GM19193 (cell line): ENCODE measurements around the gene HEMK1.

Source experiments
- POLR2A ChIP-seq: IDR thresholded peaks from 4 replicates; pipeline ENCODE4 v1.6.1; 2011; ENCODE audit not compliant: insufficient read depth, insufficient read length; ENCODE audit errors: extremely low read depth

Gene HEMK1

DNA sequence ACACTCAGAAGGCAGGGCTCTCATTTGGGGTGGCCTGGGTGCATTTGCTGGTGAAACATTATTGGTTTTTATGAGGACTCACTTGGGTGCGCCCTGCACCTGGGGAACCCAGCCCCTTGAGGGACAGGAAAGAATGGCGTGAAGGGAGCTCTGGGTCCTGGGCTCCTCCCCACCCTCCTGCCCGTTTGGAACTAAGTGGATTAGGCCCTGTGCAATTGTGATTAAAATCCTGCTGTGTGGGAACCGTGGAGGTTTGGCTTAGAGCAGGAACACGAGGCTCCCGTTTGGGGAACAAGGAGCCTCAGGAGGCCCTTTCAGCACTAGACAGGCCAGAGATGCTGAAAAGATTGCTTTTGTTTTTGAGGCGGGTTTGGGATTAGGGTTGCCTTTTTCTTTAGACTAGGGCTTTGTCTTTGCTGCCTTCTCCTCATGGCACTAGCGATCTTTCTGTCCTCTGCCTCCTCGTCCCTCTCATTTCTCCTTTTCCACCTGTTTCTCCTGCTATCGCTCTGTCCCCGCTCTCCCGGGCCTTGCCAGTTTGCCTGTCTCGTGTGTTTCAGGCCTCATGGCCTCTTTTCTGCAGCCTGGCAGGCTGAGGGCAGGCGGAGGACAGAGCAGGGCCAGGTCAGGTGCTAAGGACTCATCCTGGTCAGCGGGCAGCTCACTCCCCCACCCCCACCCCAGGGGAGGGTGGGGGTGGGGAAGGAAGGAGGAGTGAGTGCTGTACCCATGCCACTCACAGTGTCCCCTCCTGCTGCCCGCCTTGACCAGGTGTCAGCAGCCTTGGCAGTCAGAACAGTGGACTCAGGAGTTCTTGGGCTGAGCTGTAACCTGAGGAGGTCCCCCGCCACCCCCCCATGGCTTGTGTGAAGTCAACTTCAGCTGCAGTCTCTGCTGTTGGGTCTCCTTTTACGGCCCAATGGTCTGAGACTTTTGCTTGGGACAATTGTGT, 56.2 kb downstream of the HEMK1 start:
- TF ChIP-seq POLR2A, result no peak

DNA sequence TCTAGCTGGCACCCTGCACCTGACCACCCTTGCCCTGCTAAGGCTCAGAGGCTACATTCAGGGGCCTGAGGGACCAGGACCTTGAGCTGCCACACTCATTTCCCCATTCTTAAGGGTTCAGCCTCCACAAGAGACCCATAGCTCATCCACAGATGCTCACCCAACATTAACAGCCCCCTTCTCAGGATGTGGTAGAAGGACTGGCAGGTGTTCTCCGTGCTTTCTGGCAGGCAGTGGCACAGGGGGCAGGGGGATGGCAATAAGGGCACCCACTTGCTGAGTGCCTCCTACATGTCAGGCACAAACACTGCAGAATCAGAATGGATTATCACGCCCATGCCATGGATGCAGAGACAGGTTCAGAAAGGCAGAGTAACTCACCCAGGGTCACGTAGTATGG, 57.1 kb downstream of the HEMK1 start:
- TF ChIP-seq POLR2A, result no peak

DNA sequence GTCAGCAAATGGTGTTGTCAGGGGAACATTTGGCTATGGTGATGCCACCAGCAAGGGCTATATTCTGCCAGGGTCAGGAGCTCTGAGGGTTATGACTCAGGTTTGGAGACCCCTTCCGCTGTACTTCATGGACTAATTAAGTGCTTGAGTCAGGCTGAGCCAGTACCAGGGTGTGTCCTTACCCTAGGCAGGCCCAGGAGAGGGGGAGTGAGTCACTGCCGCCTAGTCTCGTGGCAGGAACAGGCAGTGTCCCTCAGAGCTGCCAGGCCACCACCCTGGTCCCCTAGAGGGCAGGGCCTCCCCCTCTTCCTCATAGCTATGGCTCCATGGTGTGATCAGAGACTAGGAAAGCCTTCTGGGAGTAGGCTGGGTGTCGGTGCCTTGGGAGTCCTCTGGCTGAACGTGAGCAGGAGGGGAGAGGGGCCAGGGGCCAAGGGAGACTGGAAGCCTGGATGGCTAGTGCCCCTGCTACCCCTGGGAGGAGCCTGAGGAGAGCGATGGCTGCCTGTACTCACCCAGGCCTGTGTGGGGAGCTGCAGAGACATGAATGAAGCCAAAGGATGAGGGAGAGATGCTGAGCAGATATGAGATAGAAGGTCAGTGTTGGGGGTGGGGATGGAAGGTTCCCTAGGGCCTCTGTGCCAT, 58.2 kb downstream of the HEMK1 start:
- no peak for TF ChIP-seq POLR2A

DNA sequence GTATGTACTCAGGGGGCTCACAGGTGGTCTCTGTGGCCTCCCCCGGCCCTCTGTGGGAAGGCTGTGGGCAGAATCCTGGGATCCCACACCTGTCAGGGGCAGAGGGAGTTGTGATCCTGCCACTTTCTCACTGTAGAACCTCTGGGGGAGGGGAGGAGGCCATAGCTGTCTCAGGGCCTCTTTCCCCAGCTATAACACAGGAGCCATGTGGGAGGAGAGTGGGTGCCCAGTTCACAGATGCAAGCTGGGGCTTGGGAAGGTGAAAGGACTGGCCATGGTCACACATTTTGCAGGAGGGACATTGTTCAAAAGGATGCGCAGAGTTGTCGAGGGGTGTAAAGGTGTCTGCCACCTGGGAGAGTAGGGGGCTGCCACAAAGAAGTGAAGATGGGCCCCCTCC, 59.3 kb downstream of the HEMK1 start:
- TF ChIP-seq POLR2A, result no peak

DNA sequence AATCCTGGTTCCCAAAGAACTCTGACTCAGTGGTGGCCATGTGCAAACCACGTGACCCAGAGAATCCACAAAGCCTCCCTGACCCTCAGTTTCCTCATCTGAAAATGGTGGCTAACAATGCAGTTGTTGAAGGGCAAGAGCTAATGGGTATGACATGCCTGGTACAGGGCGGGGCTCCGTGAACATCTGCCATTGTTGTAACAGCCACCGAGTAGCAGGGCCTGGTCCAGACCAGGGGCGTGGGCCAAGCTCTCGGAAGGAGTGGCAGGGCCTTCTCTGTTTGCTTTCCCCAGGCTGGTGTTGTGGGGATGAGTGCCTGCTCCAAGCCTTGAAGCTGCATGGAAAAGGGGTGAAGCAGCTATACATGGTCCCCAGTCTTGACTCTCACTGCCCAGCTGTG, 61.1 kb downstream of the HEMK1 start:
- TF ChIP-seq POLR2A, result no peak

DNA sequence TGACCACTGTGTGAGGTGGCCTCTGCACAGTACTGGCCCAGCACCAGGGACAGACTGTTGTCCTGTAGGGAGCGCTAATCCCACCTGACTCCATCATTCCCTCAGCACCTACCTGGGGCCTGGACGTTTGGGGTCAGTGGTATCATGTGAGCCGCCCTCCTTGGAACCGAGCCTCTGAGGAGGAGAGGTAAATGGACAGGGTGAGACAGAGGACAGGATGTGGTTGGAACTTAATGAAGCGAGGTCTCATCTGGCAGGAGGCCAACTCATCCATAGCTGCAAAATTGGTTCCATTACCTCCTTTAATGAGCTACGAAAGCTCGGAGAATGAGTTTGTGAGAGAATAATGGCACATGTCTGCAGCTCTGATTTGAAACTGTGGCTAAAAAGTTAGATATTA, 61.6 kb downstream of the HEMK1 start:
- TF ChIP-seq POLR2A, result no peak

DNA sequence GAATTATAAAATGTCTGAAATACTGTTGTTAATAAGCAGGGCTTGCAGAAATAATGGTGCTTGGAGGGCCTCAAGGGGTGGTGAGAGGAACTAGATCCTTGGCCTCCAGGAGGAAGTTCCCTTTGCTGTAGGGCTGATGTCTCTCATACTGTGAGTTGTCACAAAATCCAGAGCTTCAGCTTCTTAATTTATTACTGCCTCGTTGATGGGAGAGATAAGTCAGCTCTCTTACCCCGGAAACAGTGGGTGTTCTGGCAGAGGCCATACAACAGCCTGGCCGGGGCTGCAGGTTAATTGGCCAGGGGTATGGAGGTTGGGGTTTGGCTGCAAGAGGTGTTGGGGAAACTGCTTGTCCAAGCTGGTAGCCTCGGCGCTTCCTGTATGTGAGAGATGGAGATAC, 63.1 kb downstream of the HEMK1 start:
- TF ChIP-seq POLR2A, result no peak

DNA sequence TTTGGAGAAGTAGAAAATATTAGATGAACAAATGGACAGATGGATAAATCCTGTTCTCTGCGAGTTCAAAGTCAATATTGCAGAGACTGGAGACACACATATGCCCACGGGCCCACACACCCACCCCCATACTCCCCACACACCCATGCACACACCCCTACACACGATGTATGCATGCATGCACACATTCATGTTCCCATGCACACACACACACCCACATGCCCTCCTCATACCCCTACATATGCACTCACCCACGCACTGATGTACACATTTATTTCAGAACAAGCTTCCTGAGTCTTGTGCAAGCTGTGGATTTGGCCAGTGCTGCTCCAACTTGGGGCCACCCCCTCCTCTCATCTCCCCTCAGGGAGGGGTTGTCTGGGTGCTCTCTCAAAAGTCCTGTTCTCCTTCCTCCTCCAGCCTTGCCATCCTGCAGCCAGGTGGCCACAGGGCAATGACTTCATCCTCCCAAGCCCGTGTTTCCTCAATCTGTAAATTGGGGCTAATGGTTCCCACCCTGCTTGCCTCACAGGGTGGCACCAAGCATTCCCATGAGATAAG, 64.0 kb downstream of the HEMK1 start:
- no peak for TF ChIP-seq POLR2A

DNA sequence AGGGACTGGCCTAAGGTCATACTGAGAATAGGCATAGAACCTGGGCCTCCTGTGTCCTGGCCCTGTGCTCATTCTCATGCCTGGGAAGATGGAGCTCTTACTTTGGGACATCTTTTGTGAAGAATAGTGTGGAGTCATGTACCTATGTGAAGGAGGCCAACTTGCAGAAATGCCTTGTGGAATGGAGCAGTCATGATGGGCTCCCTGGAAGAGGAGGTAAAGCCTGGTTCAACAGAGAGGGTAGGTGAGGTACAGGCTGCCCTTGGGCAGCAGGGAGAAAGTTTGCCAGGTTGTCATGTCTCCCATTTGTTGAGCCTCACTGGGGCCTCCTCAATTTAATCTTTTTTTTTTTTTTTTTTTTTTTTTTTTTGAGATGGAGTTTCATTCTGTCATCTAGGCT, 65.7 kb downstream of the HEMK1 start:
- no peak for TF ChIP-seq POLR2A

DNA sequence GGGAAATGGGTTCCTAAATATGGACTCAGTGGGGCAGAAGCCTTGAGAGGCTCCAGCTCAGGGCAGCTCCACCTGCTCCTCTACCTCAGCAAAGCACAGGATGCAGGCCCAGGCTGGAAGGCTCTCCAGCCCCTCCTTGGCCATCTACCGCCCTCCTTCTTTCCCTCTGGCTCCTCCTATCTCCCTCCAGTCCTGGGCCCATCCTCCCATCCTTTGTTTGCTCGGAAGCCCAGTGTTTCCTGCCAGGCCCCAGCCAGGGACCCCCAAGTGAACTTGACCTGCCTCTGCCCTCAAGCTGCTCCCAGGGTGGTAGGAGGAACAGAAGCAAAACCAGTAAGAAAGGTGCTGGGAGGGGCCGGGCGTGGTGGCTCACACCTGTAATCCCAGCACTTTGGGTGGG, 67.7 kb downstream of the HEMK1 start:
- TF ChIP-seq POLR2A, result no peak

DNA sequence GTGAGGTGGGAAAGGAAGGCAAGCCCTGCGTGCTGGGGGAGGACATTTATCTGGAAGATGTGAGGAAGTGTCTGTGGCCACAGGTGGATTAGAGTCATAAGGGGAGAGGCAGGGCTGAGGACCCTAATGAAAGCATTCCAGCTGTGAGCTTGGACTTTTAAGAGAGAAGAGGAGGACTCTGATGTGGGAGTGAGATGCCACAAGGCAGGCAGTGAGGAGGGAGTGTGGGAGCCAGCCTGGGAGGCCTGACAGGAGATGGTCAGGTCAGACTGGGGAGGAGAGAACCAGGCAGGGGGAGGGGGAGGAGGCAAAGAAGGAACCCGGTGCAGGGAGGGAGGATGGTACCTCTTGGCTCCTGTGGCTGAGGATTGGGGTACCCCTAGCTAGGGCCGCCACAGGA, 68.6 kb downstream of the HEMK1 start:
- no peak for TF ChIP-seq POLR2A

DNA sequence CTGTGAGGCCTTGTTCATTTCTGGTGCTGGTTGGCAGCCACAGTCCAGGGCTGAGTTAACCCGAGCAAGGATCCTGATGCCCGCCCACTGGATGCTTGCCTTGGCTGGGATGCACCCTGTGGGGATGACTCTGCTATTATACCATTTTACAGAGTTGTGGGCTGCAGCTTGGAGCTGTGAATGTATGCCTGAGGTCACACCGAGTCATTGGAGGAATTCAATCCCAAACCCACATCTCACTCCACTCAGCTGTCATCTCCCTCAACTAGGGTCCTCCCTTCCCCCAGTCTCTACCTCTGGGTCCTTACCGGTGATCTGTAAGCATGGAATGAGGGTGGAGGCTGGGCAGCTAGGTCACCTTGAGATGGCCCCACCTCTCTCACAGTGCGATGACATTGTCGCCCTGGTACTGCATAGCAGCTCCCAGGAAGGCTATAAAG, 69.8 kb downstream of the HEMK1 start:
- TF ChIP-seq POLR2A, result no peak

DNA sequence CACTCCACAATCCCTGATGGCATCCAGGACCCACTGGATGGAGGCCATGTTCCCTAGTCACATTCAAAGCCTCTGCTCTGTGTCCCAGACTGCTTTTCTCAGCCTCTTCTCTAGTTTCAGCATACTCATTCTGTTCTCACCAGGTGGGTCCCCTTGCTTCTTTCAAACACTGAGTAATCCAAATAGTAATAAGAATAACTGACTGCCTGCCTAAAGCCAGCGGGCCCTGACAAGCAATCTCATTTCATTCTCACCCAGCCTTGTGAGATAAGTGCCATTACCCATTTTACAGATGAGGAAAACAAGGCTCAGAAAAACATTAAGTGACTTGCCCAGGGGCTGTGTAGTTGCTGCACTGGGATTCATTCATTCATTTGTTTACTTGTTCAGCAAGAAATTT, 73.1 kb downstream of the HEMK1 start:
- TF ChIP-seq POLR2A, result no peak

DNA sequence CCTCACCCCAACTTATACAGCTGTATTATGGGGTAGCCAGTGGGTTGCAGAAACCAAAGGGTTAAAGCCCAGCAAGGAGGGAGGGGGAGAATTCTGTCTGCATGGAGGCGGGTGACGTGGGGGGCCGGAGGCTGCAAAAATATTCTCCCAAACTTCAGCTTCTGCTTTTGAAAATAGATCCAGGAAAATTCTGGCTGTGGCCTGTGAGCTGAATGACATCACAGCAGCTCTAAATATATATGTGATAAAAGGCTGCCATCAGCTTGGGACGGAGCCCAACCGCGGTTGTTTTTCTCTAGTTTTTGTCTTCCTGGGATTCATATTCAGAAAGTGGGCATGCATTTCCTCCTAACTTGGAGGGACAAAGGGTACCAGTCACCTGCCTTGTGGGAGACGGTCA, 75.2 kb downstream of the HEMK1 start:
- no peak for TF ChIP-seq POLR2A

DNA sequence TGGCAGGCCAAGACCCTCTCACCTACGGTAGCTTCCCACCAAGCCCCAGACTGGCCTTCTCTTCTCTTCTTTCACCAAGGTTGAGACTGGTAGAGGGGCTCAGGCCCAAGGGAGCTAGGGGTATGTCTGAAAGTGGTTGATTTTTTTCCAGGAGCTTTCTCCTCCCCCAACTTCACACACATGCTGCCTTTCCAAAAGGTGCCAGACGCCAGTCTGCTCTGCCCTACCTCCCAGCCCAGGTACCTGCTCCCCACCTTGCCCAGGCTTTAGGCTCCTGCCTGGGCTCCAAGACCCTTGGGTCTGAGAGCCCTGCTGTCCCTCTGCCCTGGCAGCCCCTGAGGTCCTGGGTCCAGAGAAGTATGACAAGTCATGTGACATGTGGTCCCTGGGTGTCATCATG, 76.1 kb downstream of the HEMK1 start:
- no peak for TF ChIP-seq POLR2A
